Type B pancreatic cell (in vitro differentiated cells): ENCODE measurements around the gene SLC52A3. TPM values are rescaled to one million over a fixed set of nuclear protein-coding genes. Genes with fewer than 3 reads are reported as not detected.
A peak's percentile ranks its signal among the peaks of the same experiment; 100 is the strongest.

ENCODE experiments used
- DNase-seq: peaks from one replicate; pipeline ENCODE4 v3.0.0; 2021; ENCODE audit warnings: mixed read lengths; ENCODE audit not compliant: unreplicated experiment; ENCODE audit errors: extremely low spot score
- H3K27ac Mint-ChIP-seq: 2 replicates; pipeline ENCODE4 v1.8.0; 2021; ENCODE audit warnings: mild to moderate bottlenecking, mixed read lengths
- H3K27me3 Mint-ChIP-seq: 2 replicates; pipeline ENCODE4 v1.8.0; 2021; ENCODE audit warnings: mixed read lengths
- H3K36me3 Mint-ChIP-seq: 2 replicates; pipeline ENCODE4 v1.8.0; 2021; ENCODE audit warnings: mixed read lengths
- H3K4me1 Mint-ChIP-seq: one replicate; pipeline ENCODE4 v1.8.0; 2021; ENCODE audit warnings: mixed read lengths; ENCODE audit not compliant: unreplicated experiment
- H3K4me3 Mint-ChIP-seq: 2 replicates; pipeline ENCODE4 v1.8.0; 2021; ENCODE audit warnings: mild to moderate bottlenecking, mixed read lengths
- H3K9me3 Mint-ChIP-seq: 2 replicates; pipeline ENCODE4 v1.8.0; 2021; ENCODE audit warnings: mixed read lengths
- total RNA-seq: library from RNA; stranded (reverse); gene quantifications from 2 replicates; pipeline ENCODE4 v1.2.1, GENCODE V29; 2021; ENCODE audit warnings: low replicate concordance
- TF ChIP-seq, protein P1 (sequence below): fragments of 200-600 bp; sonication (generic); conservative IDR thresholded peaks from 2 replicates; pipeline ENCODE4 v1.5.0; 2021; ENCODE audit warnings: antibody characterized with exemption, mild to moderate bottlenecking

Gene SLC52A3
- total RNA-seq, 1 donor from 2014 or later: 1.3 TPM

DNA sequence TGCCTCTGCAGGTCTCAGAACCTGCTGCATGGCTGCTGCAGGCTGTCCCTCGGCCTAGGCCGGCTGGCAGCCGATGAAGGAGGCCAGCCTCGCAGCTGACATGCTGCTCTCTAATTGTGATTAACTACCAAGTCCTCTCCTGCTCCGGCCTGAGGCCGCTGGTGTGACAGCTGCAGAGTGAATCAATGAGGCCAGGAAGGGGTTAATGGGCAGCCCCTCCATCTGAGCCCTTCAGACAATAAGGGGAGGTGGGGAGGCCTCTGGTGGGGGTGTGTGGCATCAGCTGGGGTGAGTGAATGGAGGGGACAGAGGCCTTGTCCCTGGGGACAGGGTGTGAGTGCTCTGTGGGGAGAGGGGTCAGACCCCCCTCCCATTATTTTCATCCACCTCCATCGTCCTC is 34.4 kb downstream of the SLC52A3 start:
- Mint-ChIP-seq H3K4me1 (peaks cover 12% of the 10 kb centered on the region), H3K36me3 (no peaks in the 10 kb centered on the region), H3K27ac (no peak overlapping the region), H3K4me3 (no peak overlapping the region), H3K27me3 (peaks cover 16% of the 10 kb centered on the region), H3K9me3 (no peaks in the 10 kb centered on the region)
- DNase-seq: no peak
- TF ChIP-seq, protein P1, sequence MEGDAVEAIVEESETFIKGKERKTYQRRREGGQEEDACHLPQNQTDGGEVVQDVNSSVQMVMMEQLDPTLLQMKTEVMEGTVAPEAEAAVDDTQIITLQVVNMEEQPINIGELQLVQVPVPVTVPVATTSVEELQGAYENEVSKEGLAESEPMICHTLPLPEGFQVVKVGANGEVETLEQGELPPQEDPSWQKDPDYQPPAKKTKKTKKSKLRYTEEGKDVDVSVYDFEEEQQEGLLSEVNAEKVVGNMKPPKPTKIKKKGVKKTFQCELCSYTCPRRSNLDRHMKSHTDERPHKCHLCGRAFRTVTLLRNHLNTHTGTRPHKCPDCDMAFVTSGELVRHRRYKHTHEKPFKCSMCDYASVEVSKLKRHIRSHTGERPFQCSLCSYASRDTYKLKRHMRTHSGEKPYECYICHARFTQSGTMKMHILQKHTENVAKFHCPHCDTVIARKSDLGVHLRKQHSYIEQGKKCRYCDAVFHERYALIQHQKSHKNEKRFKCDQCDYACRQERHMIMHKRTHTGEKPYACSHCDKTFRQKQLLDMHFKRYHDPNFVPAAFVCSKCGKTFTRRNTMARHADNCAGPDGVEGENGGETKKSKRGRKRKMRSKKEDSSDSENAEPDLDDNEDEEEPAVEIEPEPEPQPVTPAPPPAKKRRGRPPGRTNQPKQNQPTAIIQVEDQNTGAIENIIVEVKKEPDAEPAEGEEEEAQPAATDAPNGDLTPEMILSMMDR: no peak

DNA sequence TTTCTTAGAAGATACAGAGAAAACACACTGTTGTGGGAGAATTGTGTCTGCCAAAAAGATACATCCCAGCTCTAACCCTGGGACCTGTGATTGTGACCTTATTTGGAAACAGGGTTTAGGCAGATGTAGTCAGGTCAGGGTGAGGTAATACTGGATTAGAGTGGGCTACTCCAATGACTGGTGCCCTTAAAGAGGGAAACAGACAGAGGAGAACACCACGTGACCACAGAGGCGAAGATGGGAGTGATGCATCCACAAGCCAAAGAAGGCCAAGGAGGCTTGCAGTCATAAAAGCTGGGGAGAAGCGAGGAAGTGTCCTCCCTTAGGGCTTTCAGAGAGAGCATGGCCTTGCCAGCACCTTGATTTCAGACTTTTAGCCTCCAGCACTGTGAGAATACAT is 35.6 kb downstream of the SLC52A3 start:
- TF ChIP-seq, protein P1: no peak
- peaks cover 21% of the 10 kb centered on the region for H3K27me3 Mint-ChIP-seq
- H3K4me1 Mint-ChIP-seq: peaks cover 10% of the 10 kb centered on the region
- no peak for DNase-seq
- no peak overlapping the region for H3K4me3 Mint-ChIP-seq
- no peaks in the 10 kb centered on the region for H3K9me3 Mint-ChIP-seq
- H3K36me3 Mint-ChIP-seq: no peaks in the 10 kb centered on the region
- no peak overlapping the region for H3K27ac Mint-ChIP-seq

DNA sequence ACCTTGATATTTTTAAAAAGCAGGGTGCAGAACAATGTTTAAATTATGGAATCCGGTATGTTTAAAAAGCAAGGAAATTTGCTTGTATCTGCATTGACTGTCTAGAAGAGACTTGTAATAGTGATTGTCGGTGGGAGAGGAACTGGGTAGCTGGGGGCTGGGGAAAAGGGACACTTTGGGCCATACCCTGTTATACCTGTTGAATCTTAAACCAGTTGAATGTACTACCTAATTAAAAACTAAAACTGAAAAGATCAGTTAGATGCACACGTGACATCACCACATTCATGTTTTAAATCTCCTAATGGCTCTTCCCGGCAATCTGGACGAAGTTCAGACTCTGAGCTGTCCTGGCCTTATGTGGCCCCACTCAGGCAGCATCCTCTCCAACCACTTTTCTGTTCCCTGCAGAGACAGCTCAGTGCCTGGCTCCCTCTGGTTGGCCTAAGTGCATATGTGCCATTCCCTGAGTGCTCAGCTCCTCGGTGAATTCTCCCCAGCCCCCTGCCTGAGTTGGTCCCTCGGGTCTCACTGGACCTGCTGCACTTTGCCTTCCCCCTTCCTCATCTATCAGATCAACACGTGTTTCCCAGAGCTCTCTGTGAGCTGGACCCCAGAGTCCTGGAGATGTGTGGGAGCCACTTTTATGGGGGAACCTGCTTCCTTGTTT is 36.3 kb downstream of the SLC52A3 start:
- no peaks in the 10 kb centered on the region for H3K36me3 Mint-ChIP-seq
- peaks cover 8% of the 10 kb centered on the region for H3K4me1 Mint-ChIP-seq

DNA sequence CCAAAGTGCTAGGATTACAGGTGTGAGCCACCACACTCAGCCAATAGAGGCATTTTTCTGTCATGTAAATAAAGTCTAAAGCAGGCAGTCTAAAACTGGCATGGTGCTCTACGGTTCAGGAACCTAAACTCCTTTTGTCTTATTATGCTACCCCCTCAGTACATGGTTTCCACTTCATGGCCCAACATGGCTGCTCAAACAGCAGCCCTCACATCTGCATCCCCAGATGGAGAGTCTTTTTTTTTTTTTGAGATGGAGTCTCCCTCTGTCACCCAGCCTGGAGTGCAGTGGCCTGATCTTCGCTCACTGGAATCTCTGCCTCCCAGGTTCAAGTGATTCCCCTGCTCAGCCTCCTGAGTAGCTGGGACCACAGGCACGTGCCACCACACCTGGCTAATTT is 38.3 kb downstream of the SLC52A3 start:
- no peak overlapping the region for H3K4me3 Mint-ChIP-seq
- peaks cover 45% of the 10 kb centered on the region for H3K27me3 Mint-ChIP-seq

More for the DNA sequence above, 36.3 kb downstream of the SLC52A3 start:
- H3K27ac Mint-ChIP-seq: peak overlapping the region; percentile 21
- H3K27me3 Mint-ChIP-seq: peaks cover 25% of the 10 kb centered on the region
- H3K4me3 Mint-ChIP-seq: peak overlapping the region; percentile 3
- no peak for DNase-seq
- TF ChIP-seq, protein P1: no peak
- H3K9me3 Mint-ChIP-seq: no peaks in the 10 kb centered on the region

DNA sequence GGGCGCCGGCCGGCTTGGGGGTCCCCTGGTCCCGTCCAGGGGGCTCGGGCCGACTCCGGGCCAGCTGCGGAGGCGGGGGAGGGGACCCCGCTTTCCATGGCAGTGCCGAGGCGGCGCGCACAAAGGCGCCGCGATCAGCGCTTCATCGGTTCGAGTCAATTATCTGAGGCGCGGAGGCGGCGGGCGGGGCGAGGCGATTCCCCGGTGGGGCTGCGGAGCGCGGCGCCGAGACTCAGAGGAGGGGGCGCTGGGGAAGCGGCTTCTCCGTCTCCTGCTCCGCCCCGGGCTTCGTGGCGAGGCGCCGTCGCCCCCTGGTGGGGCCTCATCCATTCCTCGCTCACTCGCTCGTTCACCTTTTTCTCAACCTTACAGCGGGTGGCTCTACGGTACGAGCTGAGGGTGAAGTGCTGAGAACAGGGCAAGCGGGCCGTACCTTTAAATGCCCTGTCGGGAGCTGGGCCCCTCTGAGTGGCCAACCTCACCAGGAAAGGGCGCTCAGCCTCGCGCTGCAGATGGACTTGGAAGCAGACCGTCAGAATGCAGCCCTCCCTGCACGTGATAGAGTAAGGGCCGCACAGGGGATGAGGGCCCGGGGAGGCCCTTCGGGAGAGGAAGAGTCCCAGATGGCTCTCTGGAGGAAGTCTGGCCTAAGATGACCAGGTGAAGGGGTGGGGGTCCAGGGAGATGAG is 39.9 kb downstream of the SLC52A3 start:
- Mint-ChIP-seq H3K4me3 (peak overlapping the region; percentile 55), H3K27me3 (peaks cover 55% of the 10 kb centered on the region), H3K27ac (peak overlapping the region; percentile 72), H3K4me1 (peaks cover 6% of the 10 kb centered on the region), H3K36me3 (no peaks in the 10 kb centered on the region), H3K9me3 (no peaks in the 10 kb centered on the region)
- DNase-seq: peak; percentile 81
- TF ChIP-seq, protein P1: peak; percentile 83

More for the DNA sequence above, 38.3 kb downstream of the SLC52A3 start:
- H3K9me3 Mint-ChIP-seq: no peaks in the 10 kb centered on the region
- no peak overlapping the region for H3K27ac Mint-ChIP-seq
- H3K4me1 Mint-ChIP-seq: peaks cover 6% of the 10 kb centered on the region
- TF ChIP-seq, protein P1: no peak
- H3K36me3 Mint-ChIP-seq: no peaks in the 10 kb centered on the region
- no peak for DNase-seq
